NCI-H2227 (cell line): ENCODE data around the gene RFC4.
"Not testable (repeated sequence)": the region's sequence is repeated elsewhere in the genome, so short reads cannot be mapped to it uniquely, and the experiment has no call there.

Experiments
- DNase-seq: peaks from one replicate; lab custom pipeline; 2025; ENCODE audit not compliant: unreplicated experiment; lab: John Stamatoyannopoulos, UW

The RFC4 gene

GRCh38 chr3:186825294-186825821, 19.1 kb upstream of the RFC4 start:
- peak; percentile 27 for DNase-seq

DNA sequence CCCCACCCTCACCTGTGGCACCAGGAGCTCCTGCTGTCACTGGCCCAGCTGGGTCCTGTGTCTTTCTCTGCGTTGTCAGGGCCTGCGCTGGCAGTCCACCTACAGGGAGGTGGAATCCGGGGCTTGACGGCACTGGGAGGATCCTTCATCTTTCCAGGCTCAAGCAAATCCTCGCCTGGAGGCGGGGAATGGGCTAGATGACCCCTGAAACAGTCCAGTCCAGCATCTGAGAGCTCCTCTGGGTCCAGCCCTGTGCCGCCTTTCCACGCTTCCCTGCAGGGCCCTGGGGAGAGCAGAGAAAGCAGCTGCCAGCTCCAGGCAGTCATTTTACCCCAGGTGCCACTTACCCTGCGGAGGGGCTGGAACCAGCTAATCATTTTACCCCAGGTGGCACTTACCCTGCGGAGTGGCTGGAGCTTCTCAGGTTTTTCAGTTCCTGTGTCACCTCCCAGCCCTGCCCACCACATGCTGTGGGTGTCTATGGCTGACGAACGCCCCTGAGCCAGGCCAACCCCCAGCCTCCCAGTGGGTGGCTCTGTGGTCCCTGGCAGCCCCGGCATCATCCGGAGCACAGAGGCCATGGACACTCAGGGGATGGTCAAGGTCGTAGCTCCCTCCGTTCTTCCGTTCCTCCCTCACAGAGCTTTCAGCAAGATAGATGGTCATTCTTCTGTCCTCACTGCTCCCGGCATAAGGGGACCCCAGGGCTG, 18.3 kb upstream of the RFC4 start:
- DNase-seq = peak; percentile 50

DNA sequence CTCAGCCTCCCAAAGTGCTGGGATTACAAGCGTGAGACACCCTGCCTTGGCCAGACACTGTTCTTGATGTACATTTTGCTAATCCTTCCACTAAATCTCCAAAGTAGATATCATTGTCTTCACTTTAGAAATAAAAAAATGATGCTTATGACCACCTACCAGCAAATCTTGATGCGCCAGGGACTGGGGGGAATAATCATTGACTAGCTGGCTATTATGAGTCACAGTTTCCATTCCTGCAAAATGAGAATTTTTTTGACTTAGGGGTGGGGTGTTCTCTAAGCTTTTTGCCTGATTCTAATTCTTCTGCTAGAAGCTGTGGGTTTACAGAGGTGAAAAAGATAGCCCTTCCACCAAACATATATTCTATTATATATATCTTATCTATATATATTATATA, 17.1 kb upstream of the RFC4 start:
- no peak for DNase-seq

DNA sequence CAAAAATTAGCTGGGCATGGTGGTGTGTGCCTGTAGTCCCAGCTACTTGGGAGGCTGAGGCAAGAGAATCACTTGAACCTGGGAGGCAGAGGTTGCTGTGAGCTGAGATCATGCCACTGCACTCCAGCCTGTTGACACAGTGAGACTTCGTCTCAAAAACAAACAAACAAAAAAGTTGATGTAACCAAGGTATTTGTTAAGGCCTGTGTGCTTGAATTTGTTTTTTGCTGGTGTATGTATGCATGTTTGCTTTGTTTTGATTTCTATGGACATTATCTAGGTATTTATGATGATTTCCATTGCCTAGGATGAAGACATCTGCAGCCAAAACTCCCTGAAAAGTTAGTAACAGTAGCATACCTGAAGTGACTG, 16.1 kb upstream of the RFC4 start:
- DNase-seq = not testable (repeated sequence)

GRCh38 chr3:186821429-186822387, 15.4 kb upstream of the RFC4 start:
- peak; percentile 64 for DNase-seq

- DNase-seq = no peak
These were observed 12.7 kb upstream of the RFC4 start for GRCh38 chr3:186818956-186819355.

DNA sequence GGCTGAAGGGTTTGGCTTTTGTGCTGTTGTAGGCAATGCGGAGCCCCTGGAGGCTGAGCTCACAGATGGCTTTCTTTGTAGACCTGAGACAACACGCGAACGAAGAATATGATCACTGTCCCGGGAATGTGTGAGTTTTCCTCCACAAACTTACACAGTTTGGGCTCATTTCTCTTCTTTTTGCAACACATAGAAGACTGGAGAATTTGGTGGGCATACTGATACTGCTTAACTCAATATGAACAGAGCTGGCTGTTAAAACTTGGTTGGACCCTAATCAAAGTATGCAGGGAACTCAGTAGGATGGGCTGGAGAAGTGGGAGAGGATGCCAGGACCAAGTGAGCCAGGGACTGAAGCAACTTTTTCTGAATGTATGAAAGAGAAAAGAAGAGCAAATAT, 12.2 kb upstream of the RFC4 start:
- DNase-seq = no peak

DNA sequence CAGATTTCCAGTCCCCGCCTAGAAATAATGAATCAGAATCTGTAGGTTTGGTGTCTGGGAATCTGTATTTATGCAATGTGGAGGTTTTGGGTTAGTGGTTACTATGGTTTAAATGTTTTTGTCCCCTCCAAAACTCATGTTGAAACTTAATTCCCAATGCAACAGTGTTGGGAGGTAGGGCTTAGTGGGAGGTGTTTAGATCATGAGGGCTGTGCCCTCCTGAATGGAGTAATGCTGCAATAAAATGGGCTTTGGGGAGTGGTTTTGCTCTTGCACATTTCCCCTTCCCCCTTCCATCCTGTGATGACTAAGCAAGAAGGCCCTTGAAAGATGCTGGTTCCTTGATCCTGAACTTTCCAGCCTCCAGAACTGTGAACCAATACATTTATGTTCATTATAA, 9.2 kb upstream of the RFC4 start:
- DNase-seq = peak; percentile 10

GRCh38 chr3:186814100-186814499, 7.8 kb upstream of the RFC4 start:
- DNase-seq = no peak

DNA sequence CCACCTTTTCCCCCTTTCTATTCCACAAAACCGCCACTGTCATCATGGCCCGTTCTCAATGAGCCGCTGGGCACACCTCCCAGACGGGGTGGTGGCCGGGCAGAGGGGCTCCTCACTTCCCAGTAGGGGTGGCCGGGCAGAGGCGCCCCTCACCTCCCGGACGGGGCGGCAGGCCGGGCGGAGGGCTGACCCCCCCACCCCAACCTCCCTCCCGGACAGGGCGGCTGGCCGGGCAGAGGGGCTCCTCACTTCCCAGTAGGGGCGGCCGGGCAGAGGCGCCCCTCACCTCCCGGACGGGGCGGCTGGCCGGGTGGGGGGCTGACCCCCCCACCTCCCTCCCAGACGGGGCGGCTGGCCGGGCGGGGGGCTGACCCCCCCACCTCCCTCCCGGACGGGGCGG, 5.0 kb upstream of the RFC4 start:
- DNase-seq = not testable (repeated sequence)

DNA sequence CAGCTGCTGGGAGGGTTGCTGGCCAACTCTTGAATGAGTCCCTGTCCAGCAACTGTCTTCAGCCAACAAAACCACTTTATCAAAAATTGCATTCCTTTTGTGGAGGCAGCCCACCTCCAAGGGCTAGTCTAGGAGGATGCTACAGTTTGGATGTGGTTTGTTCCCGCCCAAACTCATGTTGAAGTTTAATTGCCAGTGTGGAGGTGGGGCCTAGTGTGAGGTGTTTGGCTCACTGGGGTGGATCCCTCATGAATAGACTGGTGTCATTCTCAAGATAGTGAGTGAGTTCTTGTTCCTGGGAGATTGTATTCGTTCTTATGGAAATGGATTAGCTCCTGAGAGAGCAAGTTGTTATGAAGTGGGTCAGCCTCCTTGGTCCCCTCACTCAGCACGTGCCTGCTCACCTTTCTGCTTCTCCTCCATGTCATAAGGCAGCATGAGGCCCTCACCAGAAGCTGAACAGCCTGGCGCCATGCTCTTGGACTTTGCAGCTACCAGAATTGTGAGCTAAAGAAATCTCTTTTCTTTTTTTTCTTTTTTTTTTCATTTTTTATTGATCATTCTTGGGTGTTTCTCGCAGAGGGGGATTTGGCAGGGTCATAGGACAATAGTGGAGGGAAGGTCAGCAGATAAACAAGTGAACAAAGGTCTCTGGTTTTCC, 4.2 kb upstream of the RFC4 start:
- DNase-seq = no peak

DNA sequence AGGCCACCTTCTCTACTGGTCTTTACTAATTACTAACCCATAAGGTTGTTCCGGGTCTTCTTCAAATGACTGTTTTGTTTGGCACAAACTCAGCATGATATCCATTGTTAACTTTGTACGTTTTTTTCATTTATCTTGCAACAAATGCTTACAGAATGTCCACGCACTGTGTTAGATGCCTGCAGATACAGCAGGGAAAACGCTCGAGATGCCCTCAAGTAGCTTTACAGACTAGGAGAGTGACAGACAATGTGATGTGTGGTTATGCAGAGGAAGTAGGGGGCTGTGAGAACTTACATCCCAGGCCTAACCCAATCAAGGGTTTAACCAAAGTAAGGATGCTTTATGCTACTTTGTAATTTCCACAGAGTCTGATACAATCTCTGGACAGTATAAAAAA, 949 bp upstream of the RFC4 start:
- no peak for DNase-seq

DNA sequence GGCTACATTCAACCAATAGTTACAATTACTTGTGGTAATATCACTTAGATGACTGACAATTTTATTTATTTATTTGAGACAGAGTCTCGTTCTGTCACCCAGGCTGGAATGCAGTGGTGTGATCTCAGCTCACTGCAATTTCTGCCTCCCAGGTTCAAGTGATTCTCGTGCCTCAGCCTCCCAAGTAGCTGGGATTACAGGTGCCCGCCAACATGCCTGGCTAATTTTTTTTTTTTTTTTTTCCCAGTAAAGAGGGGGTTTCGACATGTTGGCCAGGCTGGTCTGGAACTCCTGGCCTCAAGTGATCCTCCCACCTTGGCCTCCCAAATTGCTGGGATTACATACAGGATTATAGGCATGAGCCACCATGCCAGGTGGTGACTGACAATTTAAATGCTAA, 2.8 kb downstream of the RFC4 start:
- not testable (repeated sequence) for DNase-seq

DNA sequence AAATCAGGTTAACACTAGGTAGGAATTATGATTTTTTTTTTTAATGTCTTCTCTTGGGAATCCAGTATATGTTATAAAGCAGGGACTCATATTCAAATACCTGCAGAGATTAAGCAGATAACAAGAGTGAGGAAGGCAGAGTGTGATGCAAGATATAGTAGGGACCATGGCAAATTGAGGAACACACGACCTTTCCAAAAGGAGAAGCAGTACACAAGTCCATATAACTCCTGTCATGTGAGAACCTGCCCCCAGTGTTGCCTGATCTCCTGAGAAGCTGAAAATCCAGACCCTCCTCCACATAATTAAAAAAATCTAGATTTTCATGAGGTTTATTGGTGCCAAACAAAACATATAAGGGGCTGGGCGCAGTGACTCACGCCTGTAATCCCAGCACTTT, 3.6 kb downstream of the RFC4 start:
- no peak for DNase-seq

DNA sequence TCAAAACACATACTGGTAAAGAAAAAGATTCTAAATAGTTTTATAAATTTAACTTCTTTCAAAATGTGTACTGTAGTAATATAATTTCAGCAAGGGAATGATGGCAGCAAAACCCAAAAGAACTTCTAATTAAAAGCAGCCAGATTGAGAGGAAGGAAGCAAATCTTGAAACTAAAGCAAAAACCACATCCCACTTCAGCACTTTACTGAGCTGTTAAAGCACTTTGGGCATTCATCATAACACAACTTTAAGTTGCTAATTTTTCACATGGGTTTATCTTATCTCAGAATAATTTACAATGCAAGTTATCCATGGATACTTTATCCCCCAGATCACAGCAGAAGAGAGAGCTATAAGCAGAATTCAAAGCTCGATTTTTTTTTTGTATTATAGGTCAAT, 6.0 kb downstream of the RFC4 start:
- DNase-seq = no peak

DNA sequence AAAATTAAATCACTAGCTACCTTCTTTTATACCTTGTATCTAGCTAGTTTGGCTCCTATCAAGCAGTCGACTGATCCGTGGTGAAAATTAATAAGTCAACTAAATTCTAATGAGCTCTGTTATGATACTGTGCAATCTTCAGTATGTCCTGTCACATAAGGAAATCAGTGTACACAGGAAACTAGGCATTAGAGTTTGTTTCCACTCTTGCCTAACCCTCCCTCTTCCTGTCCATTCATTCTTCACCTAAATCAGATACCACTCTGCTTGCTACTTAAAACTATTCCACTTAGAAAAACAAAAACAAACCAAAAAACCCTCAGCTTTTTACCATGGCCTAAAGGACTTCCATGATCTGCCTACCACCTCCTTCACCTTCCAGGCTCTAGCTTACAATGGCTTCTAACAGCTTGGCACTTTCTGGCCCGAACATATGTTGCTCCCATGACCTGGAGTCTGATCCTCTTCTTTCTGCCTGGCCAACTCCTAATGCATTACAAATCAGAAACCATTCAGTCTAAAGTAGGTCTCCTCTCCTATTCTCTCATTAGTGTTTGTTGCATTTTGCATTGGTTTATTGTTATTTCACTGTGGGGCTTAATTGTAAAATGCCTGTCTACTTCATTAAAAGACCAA, 7.9 kb downstream of the RFC4 start:
- no peak for DNase-seq

DNA sequence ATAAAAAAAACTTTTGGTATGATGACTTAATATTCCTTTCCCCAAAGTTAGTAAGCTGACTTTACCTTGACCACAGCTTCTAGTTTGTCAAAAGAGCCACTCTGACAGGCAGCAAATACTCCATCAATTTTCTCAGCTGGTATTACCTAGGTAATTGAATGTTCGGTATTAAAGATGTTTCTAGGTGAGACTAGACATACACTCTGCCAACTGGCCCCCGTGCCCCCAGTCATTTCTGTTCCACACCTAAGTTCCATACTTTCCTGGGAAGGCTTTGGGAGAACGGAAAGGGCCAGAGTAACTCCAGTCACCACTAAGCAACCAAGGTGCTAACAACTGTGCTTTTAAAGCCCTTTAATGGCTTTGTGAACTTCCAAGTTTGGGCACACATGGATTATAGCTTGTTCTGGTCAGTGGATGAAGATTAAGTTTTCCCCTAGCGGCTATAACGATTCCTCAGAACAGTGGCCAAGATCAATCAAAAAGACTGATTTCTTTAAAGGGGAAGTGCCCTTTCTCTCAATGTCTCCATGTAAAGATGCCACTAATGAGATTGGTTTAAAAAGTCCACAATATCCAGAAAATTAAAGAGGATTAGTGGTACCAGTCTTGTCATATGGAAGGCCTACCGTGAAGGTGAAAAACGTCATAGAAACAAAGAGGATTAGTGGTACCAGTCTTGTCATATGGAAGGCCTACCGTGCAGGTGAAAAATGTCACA, 15.9 kb downstream of the RFC4 start:
- DNase-seq = no peak

- DNase-seq = no peak
These were observed 16.6 kb downstream of the RFC4 start for GRCh38 chr3:186789554-186790260.

DNA sequence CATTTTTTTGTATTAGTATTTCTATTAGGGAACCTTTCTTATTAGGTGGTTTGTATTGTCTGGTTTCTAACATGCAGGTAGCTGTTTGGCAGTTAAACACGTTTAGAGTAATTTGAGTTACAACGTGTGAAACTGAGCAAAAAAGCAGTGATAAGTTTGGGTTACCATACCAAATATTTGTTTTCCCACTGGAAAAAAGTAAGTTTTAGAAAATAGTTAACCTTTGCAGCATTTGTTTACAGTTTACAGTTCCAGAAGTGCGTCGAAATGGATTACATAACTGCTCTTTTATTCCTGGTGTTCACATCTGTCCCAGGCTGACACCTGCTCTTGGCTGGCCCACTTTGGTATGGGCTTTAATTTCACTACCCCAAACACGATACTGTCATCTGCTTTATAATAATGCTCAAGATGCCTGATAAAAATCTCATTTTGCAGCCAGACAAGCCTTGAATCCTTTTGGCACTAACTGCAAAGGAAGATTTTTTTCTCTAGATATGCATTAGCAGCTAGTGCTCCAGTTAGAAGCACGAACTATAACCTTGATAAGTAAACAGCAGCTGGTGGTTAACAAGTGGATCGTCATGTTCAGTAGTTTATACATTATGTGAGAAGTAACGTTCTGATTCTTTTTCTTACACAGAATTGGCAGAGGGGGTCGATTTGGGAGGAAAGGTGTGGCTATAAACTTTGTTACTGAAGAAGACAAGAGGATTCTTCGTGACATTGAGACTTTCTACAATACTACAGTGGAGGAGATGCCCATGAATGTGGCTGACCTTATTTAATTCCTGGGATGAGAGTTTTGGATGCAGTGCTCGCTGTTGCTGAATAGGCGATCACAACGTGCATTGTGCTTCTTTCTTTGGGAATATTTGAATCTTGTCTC, 17.6 kb downstream of the RFC4 start:
- no peak for DNase-seq
